ENCODE measurements around the gene GUCY1A1.

GRCh38 chr4:155696226-155696625 lies 29.6 kb downstream of the GUCY1A1 start:
- no peak for TF ChIP-seq CTCF (conservative IDR thresholded peaks at IDR 0.05)
- no peak for TF ChIP-seq ZFX (IDR thresholded peaks at IDR 0.05)
